ENCODE data around the gene CHCHD3.

The CHCHD3 gene

DNA sequence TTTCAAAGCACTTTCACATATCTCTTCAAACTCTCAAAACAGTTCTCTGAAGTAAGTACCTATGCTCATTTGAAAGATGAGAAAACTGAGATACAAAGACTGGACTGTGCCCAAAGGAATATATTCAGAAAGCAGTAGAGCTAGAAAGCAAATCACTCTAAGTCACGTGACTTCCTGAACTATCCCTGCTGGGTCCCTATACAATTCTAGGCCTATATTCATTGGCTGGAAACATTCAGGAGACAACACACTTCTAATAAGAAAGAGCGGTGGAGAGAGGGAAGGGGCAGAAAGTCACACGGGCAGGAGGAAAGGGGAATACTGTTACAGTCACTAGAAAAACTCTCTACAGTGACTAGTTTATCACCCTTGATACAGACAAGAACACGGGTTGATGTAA is 140.0 kb downstream of the CHCHD3 start:
- no peaks in the 10 kb centered on the region for H3K9me3 ChIP-seq
- no peaks in the 10 kb centered on the region for H3K4me1 ChIP-seq (ENCODE audit: control insufficient read depth in 1 of 2, insufficient read depth in 1 of 2, low read depth in 1 of 2, low read length in 1 of 2)
- no peak overlapping the region for H3K4me3 ChIP-seq (ENCODE audit: low read depth in 1 of 2, low read length in 1 of 2)
- H3K27me3 ChIP-seq, result no peaks in the 10 kb centered on the region
- TF ChIP-seq, protein P1, sequence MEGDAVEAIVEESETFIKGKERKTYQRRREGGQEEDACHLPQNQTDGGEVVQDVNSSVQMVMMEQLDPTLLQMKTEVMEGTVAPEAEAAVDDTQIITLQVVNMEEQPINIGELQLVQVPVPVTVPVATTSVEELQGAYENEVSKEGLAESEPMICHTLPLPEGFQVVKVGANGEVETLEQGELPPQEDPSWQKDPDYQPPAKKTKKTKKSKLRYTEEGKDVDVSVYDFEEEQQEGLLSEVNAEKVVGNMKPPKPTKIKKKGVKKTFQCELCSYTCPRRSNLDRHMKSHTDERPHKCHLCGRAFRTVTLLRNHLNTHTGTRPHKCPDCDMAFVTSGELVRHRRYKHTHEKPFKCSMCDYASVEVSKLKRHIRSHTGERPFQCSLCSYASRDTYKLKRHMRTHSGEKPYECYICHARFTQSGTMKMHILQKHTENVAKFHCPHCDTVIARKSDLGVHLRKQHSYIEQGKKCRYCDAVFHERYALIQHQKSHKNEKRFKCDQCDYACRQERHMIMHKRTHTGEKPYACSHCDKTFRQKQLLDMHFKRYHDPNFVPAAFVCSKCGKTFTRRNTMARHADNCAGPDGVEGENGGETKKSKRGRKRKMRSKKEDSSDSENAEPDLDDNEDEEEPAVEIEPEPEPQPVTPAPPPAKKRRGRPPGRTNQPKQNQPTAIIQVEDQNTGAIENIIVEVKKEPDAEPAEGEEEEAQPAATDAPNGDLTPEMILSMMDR (IDR thresholded peaks at IDR 0.05), result no peak
- no peaks in the 10 kb centered on the region for H3K36me3 ChIP-seq
- H3K27ac ChIP-seq, result no peak overlapping the region

DNA sequence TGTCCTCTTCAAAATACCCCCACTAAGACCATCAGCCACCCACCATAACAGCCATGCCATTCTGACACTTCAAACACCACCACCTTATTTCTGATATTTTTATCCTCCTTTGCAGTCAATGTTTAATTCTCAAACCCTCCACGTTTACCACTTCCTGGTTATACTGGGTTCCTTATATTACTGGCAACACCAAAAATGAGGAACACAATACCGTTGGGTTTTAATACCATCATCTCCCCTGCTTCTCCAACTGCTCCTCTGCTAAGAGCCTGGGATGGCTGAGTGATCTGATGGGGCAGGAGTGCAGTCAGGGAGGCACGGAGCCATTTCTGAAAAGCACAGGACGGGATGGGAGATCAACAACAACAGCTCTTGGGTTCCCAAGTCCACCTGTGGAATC is 140.5 kb downstream of the CHCHD3 start:
- TF ChIP-seq, protein P1 (IDR thresholded peaks at IDR 0.05), result no peak
- Histone ChIP-seq H3K27me3 (no peaks in the 10 kb centered on the region), H3K27ac (no peak overlapping the region), H3K4me3 (ENCODE audit: low read depth in 1 of 2, low read length in 1 of 2) (no peak overlapping the region), H3K36me3 (no peaks in the 10 kb centered on the region), H3K4me1 (ENCODE audit: control insufficient read depth in 1 of 2, insufficient read depth in 1 of 2, low read depth in 1 of 2, low read length in 1 of 2) (no peaks in the 10 kb centered on the region), H3K9me3 (no peaks in the 10 kb centered on the region)

DNA sequence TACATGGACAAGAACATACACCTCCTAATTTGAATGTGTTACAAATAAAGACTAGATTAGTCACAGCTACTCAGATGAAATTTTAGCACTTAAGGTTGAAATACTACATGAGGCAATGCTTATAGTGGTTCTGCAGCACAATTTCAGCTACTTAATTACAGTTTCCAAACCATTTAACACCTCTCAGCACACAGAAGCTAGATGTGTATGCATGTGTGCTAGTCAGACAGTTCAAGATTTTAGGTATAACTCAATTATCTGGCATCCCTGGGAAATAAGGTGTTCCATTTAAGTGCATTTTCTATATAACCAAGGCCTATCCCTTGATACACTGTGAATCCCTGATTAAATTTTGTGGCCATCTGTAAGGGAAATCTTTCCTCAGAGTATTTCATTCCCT is 141.8 kb downstream of the CHCHD3 start:
- H3K27me3 ChIP-seq, result no peaks in the 10 kb centered on the region
- H3K4me3 ChIP-seq (ENCODE audit: low read depth in 1 of 2, low read length in 1 of 2), result no peak overlapping the region
- H3K27ac ChIP-seq, result no peak overlapping the region
- TF ChIP-seq, protein P1 (IDR thresholded peaks at IDR 0.05), result no peak
- H3K4me1 ChIP-seq (ENCODE audit: control insufficient read depth in 1 of 2, insufficient read depth in 1 of 2, low read depth in 1 of 2, low read length in 1 of 2), result no peaks in the 10 kb centered on the region
- no peaks in the 10 kb centered on the region for H3K36me3 ChIP-seq
- no peaks in the 10 kb centered on the region for H3K9me3 ChIP-seq

DNA sequence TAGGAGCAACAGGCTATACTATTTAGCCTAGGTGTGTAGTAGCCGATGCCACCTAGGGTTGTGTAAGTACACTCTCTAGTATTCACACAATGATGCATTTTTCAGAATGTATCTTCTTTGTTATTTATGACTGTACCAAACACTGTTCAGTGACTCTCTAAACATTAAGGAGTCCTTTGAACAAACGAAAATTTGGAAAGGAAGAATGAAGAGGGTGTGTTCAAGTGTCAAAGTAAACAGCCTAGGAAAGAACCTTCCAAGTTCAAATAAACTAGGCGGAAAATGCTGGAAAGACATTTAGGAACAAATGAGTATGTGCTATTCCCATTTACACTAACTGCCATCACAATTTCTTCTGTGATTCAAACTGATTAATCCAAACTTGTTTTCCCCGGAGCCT is 142.4 kb downstream of the CHCHD3 start:
- no peaks in the 10 kb centered on the region for H3K9me3 ChIP-seq
- H3K4me3 ChIP-seq (ENCODE audit: low read depth in 1 of 2, low read length in 1 of 2), result no peak overlapping the region
- H3K27me3 ChIP-seq, result no peaks in the 10 kb centered on the region
- H3K36me3 ChIP-seq, result no peaks in the 10 kb centered on the region
- TF ChIP-seq, protein P1 (IDR thresholded peaks at IDR 0.05), result no peak
- no peaks in the 10 kb centered on the region for H3K4me1 ChIP-seq (ENCODE audit: control insufficient read depth in 1 of 2, insufficient read depth in 1 of 2, low read depth in 1 of 2, low read length in 1 of 2)
- H3K27ac ChIP-seq, result no peak overlapping the region

DNA sequence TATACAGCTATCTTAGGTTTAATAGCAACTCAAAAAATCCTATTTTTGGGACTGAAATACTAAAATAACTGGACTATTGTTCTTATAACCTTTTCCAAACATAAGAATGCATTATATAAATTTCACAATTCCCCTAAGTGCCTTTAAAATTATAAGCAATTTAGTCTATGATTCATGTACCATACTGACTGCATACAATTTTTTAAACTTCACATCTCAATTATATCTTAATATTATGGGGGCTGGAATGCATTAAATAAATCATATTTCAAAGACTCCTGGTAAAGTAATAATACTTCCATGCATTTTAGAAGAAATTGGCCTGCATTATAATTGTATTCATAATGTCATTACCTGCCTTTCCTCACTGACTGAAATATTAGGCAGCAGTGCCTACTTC is 144.6 kb downstream of the CHCHD3 start:
- no peaks in the 10 kb centered on the region for H3K36me3 ChIP-seq
- H3K27me3 ChIP-seq, result no peaks in the 10 kb centered on the region
- TF ChIP-seq, protein P1 (IDR thresholded peaks at IDR 0.05), result no peak
- H3K4me3 ChIP-seq (ENCODE audit: low read depth in 1 of 2, low read length in 1 of 2), result no peak overlapping the region
- H3K9me3 ChIP-seq, result no peaks in the 10 kb centered on the region
- no peak overlapping the region for H3K27ac ChIP-seq
- no peaks in the 10 kb centered on the region for H3K4me1 ChIP-seq (ENCODE audit: control insufficient read depth in 1 of 2, insufficient read depth in 1 of 2, low read depth in 1 of 2, low read length in 1 of 2)

DNA sequence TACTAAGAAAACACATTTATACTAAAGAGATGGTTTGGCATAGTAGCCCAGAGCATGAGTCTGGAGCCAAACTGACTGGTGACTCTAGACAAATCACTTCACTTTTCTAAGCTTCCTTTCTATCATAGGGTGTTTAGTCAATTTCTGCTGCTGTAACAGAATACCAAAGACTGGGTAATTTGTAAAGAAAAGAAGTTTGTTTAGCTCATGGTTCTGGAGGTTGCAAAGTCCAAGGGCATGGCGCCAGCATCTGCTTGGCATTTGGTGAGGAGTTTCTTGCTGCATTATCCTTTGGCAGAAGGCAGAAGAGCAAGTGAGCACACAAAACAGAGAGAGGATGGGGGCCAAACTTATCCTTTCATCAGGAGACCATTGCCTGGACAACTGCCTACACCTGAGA is 146.3 kb downstream of the CHCHD3 start:
- Histone ChIP-seq H3K36me3 (no peaks in the 10 kb centered on the region), H3K27ac (no peak overlapping the region), H3K4me1 (ENCODE audit: control insufficient read depth in 1 of 2, insufficient read depth in 1 of 2, low read depth in 1 of 2, low read length in 1 of 2) (peaks cover 0 to 4% of the 10 kb centered on the region in 2 experiments), H3K27me3 (no peaks in the 10 kb centered on the region), H3K9me3 (no peaks in the 10 kb centered on the region), H3K4me3 (ENCODE audit: low read depth in 1 of 2, low read length in 1 of 2) (no peak overlapping the region)
- TF ChIP-seq, protein P1 (IDR thresholded peaks at IDR 0.05), result no peak
